ENCODE measurements around the gene OSBPL3.

- TF ChIP-seq EZH2 (IDR thresholded peaks at IDR 0.05; ENCODE audit: borderline replicate concordance, insufficient read depth, low read length, poor library complexity, severe bottlenecking): no peak
- TF ChIP-seq EP300 (conservative IDR thresholded peaks at IDR 0.05; ENCODE audit: poor library complexity, severe bottlenecking): no peak
- TF ChIP-seq, protein P1, sequence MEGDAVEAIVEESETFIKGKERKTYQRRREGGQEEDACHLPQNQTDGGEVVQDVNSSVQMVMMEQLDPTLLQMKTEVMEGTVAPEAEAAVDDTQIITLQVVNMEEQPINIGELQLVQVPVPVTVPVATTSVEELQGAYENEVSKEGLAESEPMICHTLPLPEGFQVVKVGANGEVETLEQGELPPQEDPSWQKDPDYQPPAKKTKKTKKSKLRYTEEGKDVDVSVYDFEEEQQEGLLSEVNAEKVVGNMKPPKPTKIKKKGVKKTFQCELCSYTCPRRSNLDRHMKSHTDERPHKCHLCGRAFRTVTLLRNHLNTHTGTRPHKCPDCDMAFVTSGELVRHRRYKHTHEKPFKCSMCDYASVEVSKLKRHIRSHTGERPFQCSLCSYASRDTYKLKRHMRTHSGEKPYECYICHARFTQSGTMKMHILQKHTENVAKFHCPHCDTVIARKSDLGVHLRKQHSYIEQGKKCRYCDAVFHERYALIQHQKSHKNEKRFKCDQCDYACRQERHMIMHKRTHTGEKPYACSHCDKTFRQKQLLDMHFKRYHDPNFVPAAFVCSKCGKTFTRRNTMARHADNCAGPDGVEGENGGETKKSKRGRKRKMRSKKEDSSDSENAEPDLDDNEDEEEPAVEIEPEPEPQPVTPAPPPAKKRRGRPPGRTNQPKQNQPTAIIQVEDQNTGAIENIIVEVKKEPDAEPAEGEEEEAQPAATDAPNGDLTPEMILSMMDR (IDR thresholded peaks at IDR 0.05; ENCODE audit: poor library complexity, severe bottlenecking): no peak
These were observed 193.0 kb downstream of the OSBPL3 start for GRCh38 chr7:24786941-24787340.

All from neural cell (in vitro differentiated cells).